SH-SY5Y (cell line): ENCODE results near the gene SSBP1.

Source experiments
- GATA2 ChIP-seq: IDR thresholded peaks from 2 replicates; pipeline ENCODE4 v1.6.1; 2011; ENCODE audit warnings: mild to moderate bottlenecking, low read depth, low read length
- GATA3 ChIP-seq: IDR thresholded peaks from 2 replicates; pipeline ENCODE4 v1.6.1; 2011; ENCODE audit warnings: low read depth, mild to moderate bottlenecking, low read length, moderate library complexity

DNA sequence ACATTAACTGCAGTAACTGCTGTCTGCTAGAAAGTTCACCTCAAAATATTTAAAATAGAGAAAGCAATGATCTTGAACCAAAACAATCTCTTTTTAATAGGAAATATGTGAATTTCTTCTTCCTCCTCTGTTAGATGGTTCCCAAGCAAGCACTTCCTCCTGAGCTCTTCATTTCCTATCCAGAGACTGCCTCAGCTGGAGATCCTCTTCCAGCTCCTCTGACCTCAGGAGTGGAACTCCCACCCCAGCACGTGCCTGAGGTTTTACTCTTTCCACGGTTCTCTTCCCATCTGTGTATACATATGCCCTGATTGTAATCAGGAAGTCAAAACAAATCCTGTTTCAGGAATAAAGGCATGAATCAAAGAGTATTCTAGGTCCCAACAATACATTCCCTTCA lies 41.8 kb upstream of the SSBP1 start:
- TF ChIP-seq GATA2 (no peak), GATA3 (no peak)
